Fibroblast of villous mesenchyme (primary cell): ENCODE measurements around the gene EPHA6. TPM values are rescaled to one million over a fixed set of nuclear protein-coding genes. Genes with fewer than 3 reads are reported as not detected.

ENCODE experiments used
- DNase-seq: peaks from one replicate; pipeline ENCODE4 v3.0.0-alpha.2; 2010; ENCODE audit warnings: low read depth
- H3K4me3 ChIP-seq: 2 replicates; pipeline ENCODE4 v1.5.1; 2011; ENCODE audit warnings: low read depth, mild to moderate bottlenecking, low read length
- CTCF ChIP-seq: IDR thresholded peaks from 2 replicates; pipeline ENCODE4 v1.5.1; 2012; ENCODE audit warnings: low read depth, mild to moderate bottlenecking, low read length; ENCODE audit not compliant: insufficient read depth
- total RNA-seq: library from RNA; depleted of rRNA; stranded (reverse); fragments of >200 nt; gene quantifications from 2 replicates; pipeline ENCODE4 v1.2.3, GENCODE V29; 2012

EPHA6 gene
- total RNA-seq, 1 donor = 1.7 TPM

GRCh38 chr3:96986241-96986640, 171.8 kb downstream of the EPHA6 start:
- H3K4me3 ChIP-seq = no peak overlapping the region
- TF ChIP-seq CTCF = no peak
- no peak for DNase-seq

- TF ChIP-seq CTCF = no peak
- DNase-seq = no peak
- no peak overlapping the region for H3K4me3 ChIP-seq
Measured at GRCh38 chr3:96991231-96991630, 176.8 kb downstream of the EPHA6 start.

- TF ChIP-seq CTCF = no peak
- DNase-seq = peak; percentile 42
- no peak overlapping the region for H3K4me3 ChIP-seq
Measured at GRCh38 chr3:96991800-96992365, 177.5 kb downstream of the EPHA6 start.

- no peak for DNase-seq
- no peak overlapping the region for H3K4me3 ChIP-seq
- no peak for TF ChIP-seq CTCF
Measured at GRCh38 chr3:96994988-96995387, 180.6 kb downstream of the EPHA6 start.

GRCh38 chr3:96996009-96996408, 181.6 kb downstream of the EPHA6 start:
- no peak for TF ChIP-seq CTCF
- no peak overlapping the region for H3K4me3 ChIP-seq
- no peak for DNase-seq

GRCh38 chr3:97001611-97002010, 187.2 kb downstream of the EPHA6 start:
- TF ChIP-seq CTCF = no peak
- H3K4me3 ChIP-seq = no peak overlapping the region
- DNase-seq = no peak

GRCh38 chr3:97009427-97010019, 195.1 kb downstream of the EPHA6 start:
- no peak for TF ChIP-seq CTCF
- no peak for DNase-seq
- no peak overlapping the region for H3K4me3 ChIP-seq
